GM15510 (cell line): Measurements from ENCODE around the gene BCL2L1.

Experiments used
- POLR2A ChIP-seq: IDR thresholded peaks from 3 replicates; pipeline ENCODE4 v1.6.1; 2011; ENCODE audit warnings: borderline replicate concordance; ENCODE audit not compliant: insufficient read length; ENCODE audit errors: extremely low read depth

The BCL2L1 gene

GRCh38 chr20:31691646-31692275 lies 30.9 kb downstream of the BCL2L1 start:
- no peak for TF ChIP-seq POLR2A

GRCh38 chr20:31690124-31690666 lies 32.5 kb downstream of the BCL2L1 start:
- no peak for TF ChIP-seq POLR2A

GRCh38 chr20:31689141-31689540 lies 33.5 kb downstream of the BCL2L1 start:
- TF ChIP-seq POLR2A, result no peak

GRCh38 chr20:31687777-31688176 lies 34.9 kb downstream of the BCL2L1 start:
- no peak for TF ChIP-seq POLR2A

GRCh38 chr20:31685853-31686643 lies 36.6 kb downstream of the BCL2L1 start:
- TF ChIP-seq POLR2A, result no peak

- TF ChIP-seq POLR2A, result no peak
These were observed 38.3 kb downstream of the BCL2L1 start for GRCh38 chr20:31684153-31685015.

- TF ChIP-seq POLR2A, result no peak
These were observed 39.7 kb downstream of the BCL2L1 start for GRCh38 chr20:31682927-31683326.

- no peak for TF ChIP-seq POLR2A
These were observed 40.3 kb downstream of the BCL2L1 start for GRCh38 chr20:31682352-31682751.

- no peak for TF ChIP-seq POLR2A
These were observed 40.9 kb downstream of the BCL2L1 start for GRCh38 chr20:31681769-31682168.

- no peak for TF ChIP-seq POLR2A
These were observed 41.4 kb downstream of the BCL2L1 start for GRCh38 chr20:31681128-31681727.

- TF ChIP-seq POLR2A, result no peak
These were observed 42.2 kb downstream of the BCL2L1 start for GRCh38 chr20:31680286-31681127.

GRCh38 chr20:31679357-31680285 lies 43.0 kb downstream of the BCL2L1 start:
- no peak for TF ChIP-seq POLR2A
